OCI-LY3 (cell line): Measurements from ENCODE around the gene PCDH8.

ENCODE experiments used
- H2AFZ ChIP-seq: fragments of 200-600, 300-600 bp; shearing (Covaris generic); 2 replicates; pipeline ENCODE4 v1.6.0; 2014; ENCODE audit warnings: antibody characterized with exemption, low read depth, low read length
- H3K27ac ChIP-seq: fragments of 200-600, 300-600 bp; sonication (generic); 2 replicates; pipeline ENCODE4 v1.5.1; 2014; ENCODE audit warnings: mild to moderate bottlenecking, low read length, moderate library complexity, mixed read lengths
- H3K27me3 ChIP-seq: fragments of 200-600, 300-600 bp; sonication (generic); 2 replicates; pipeline ENCODE4 v1.6.1; 2014; ENCODE audit warnings: low read depth, low read length, mixed read lengths
- H3K36me3 ChIP-seq: fragments of 200-600, 300-600 bp; sonication (generic); replicated peaks from 2 replicates; pipeline ENCODE3; 2014; ENCODE audit warnings: low read depth, low read length, mixed read lengths
- H3K4me1 ChIP-seq: fragments of 300-600, 200-600 bp; sonication (generic); 2 replicates; pipeline ENCODE4 v1.6.1; 2014; ENCODE audit warnings: low read length, mixed read lengths
- H3K4me2 ChIP-seq: fragments of 200-600, 300-600 bp; sonication (generic); 2 replicates; pipeline ENCODE4 v1.6.1; 2014; ENCODE audit warnings: low read length, mixed read lengths
- H3K4me3 ChIP-seq: fragments of 300-600, 200-600 bp; sonication (generic); 2 replicates; pipeline ENCODE4 v1.5.1; 2014; ENCODE audit warnings: antibody characterized with exemption, mild to moderate bottlenecking, low read length, moderate library complexity
- H3K79me2 ChIP-seq: fragments of 300-600, 200-600 bp; shearing (Covaris generic); 2 replicates; pipeline ENCODE4 v1.6.1; 2014; ENCODE audit warnings: mild to moderate bottlenecking, low read length, mixed read lengths
- H3K9ac ChIP-seq: fragments of 300-600, 200-600 bp; shearing (Covaris generic); 2 replicates; pipeline ENCODE4 v1.6.0; 2014; ENCODE audit warnings: mild to moderate bottlenecking, low read length, moderate library complexity
- H3K9me3 ChIP-seq: fragments of 200-600, 300-600 bp; shearing (Covaris generic); 2 replicates; pipeline ENCODE4 v1.6.1; 2014; ENCODE audit warnings: low read length, mixed read lengths; ENCODE audit not compliant: insufficient read depth
- H4K20me1 ChIP-seq: fragments of 200-600, 300-600 bp; sonication (generic); 2 replicates; pipeline ENCODE4 v1.6.1; 2016; ENCODE audit warnings: low read length, mixed read lengths; ENCODE audit not compliant: insufficient read depth
- CTCF ChIP-seq: fragments of 200-600, 300-600 bp; sonication (generic); IDR thresholded peaks from 2 replicates; pipeline ENCODE4 v1.5.1; 2014; ENCODE audit warnings: antibody characterized with exemption, low read length, low read depth
- EZH2phosphoT487 ChIP-seq: fragments of 200-600 bp; shearing (Covaris generic); IDR thresholded peaks from 2 replicates; pipeline ENCODE4 v1.6.1; 2018; ENCODE audit warnings: antibody characterized with exemption, mixed run types, low read depth

The PCDH8 gene

GRCh38 chr13:52847322-52847681 is 1.1 kb downstream of the PCDH8 start:
- Histone ChIP-seq H3K4me3 (no peak overlapping the region), H3K79me2 (no peaks in the 10 kb centered on the region), H3K9me3 (no peaks in the 10 kb centered on the region), H3K4me2 (no peak overlapping the region), H3K9ac (no peak overlapping the region), H3K27ac (no peak overlapping the region), H4K20me1 (no peaks in the 10 kb centered on the region), H3K36me3 (no peaks in the 10 kb centered on the region), H2AFZ (no peak overlapping the region), H3K4me1 (no peaks in the 10 kb centered on the region), H3K27me3 (no peaks in the 10 kb centered on the region)
- TF ChIP-seq EZH2phosphoT487 (no peak), CTCF (no peak)

- no peak overlapping the region for H3K4me3 ChIP-seq
These were observed 1.7 kb downstream of the PCDH8 start for GRCh38 chr13:52846567-52847321.

GRCh38 chr13:52845766-52846566 is 2.5 kb downstream of the PCDH8 start:
- TF ChIP-seq EZH2phosphoT487 (no peak), CTCF (no peak)
- no peak overlapping the region for H2AFZ ChIP-seq
- H3K36me3 ChIP-seq = no peaks in the 10 kb centered on the region
- no peaks in the 10 kb centered on the region for H3K4me1 ChIP-seq
- 0 out of 2 replicates have a peak, but pooled peaks cover under 1% of the 10 kb centered on the region for H3K27me3 ChIP-seq
- H3K4me2 ChIP-seq = no peak overlapping the region
- H3K27ac ChIP-seq = no peak overlapping the region
- H3K9ac ChIP-seq = no peak overlapping the region
- no peaks in the 10 kb centered on the region for H3K79me2 ChIP-seq
- no peaks in the 10 kb centered on the region for H3K9me3 ChIP-seq
- H4K20me1 ChIP-seq = no peaks in the 10 kb centered on the region
- H3K4me3 ChIP-seq = no peak overlapping the region

More at GRCh38 chr13:52846567-52847321, 1.7 kb downstream of the PCDH8 start:
- H3K9ac ChIP-seq = no peak overlapping the region
- no peak for TF ChIP-seq EZH2phosphoT487
- no peak for TF ChIP-seq CTCF
- H4K20me1 ChIP-seq = no peaks in the 10 kb centered on the region
- no peak overlapping the region for H2AFZ ChIP-seq
- H3K4me2 ChIP-seq = no peak overlapping the region
- no peaks in the 10 kb centered on the region for H3K79me2 ChIP-seq
- H3K36me3 ChIP-seq = no peaks in the 10 kb centered on the region
- no peaks in the 10 kb centered on the region for H3K4me1 ChIP-seq
- no peak overlapping the region for H3K27ac ChIP-seq
- H3K27me3 ChIP-seq = no peaks in the 10 kb centered on the region
- no peaks in the 10 kb centered on the region for H3K9me3 ChIP-seq

GRCh38 chr13:52845334-52845761 is 3.1 kb downstream of the PCDH8 start:
- Histone ChIP-seq H3K4me3 (no peak overlapping the region), H3K9me3 (no peaks in the 10 kb centered on the region), H3K4me2 (no peak overlapping the region), H3K27me3 (peaks cover 7% of the 10 kb centered on the region), H2AFZ (no peak overlapping the region), H3K79me2 (no peaks in the 10 kb centered on the region), H3K4me1 (no peaks in the 10 kb centered on the region), H4K20me1 (no peaks in the 10 kb centered on the region), H3K27ac (no peak overlapping the region), H3K36me3 (no peaks in the 10 kb centered on the region), H3K9ac (no peak overlapping the region)
- TF ChIP-seq CTCF (no peak), EZH2phosphoT487 (no peak)
